Endothelial cell (in vitro differentiated cells): Measurements from ENCODE around the gene RPS27A. TPM values are rescaled to one million over a fixed set of nuclear protein-coding genes. Genes with fewer than 3 reads are reported as not detected.
A peak's percentile ranks its signal among the peaks of the same experiment; 100 is the strongest.
"Not testable (repeated sequence)": the region's sequence is repeated elsewhere in the genome, so short reads cannot be mapped to it uniquely, and the experiment has no call there.

ENCODE experiments used
- DNase-seq: peaks from one replicate; pipeline ENCODE4 v3.0.0; 2021; ENCODE audit warnings: low spot score
- H3K27ac Mint-ChIP-seq: one replicate; pipeline ENCODE4 v1.8.0; 2021; ENCODE audit warnings: mixed read lengths, inconsistent platforms; ENCODE audit not compliant: unreplicated experiment
- H3K27me3 Mint-ChIP-seq: one replicate; pipeline ENCODE4 v1.8.0; 2021; ENCODE audit warnings: mild to moderate bottlenecking, moderate library complexity, mixed read lengths, inconsistent platforms; ENCODE audit not compliant: unreplicated experiment
- H3K36me3 Mint-ChIP-seq: one replicate; pipeline ENCODE4 v1.8.0; 2021; ENCODE audit warnings: mild to moderate bottlenecking, low read depth, mixed read lengths, inconsistent platforms; ENCODE audit not compliant: unreplicated experiment
- H3K4me1 Mint-ChIP-seq: one replicate; pipeline ENCODE4 v1.8.0; 2021; ENCODE audit warnings: mild to moderate bottlenecking, mixed read lengths, inconsistent platforms; ENCODE audit not compliant: unreplicated experiment
- H3K4me3 Mint-ChIP-seq: one replicate; pipeline ENCODE4 v1.8.0; 2021; ENCODE audit warnings: mild to moderate bottlenecking, mixed read lengths, inconsistent platforms; ENCODE audit not compliant: unreplicated experiment
- H3K9me3 Mint-ChIP-seq: one replicate; pipeline ENCODE4 v1.8.0; 2021; ENCODE audit warnings: mixed read lengths, inconsistent platforms; ENCODE audit not compliant: unreplicated experiment
- CTCF ChIP-seq: fragments of 200-600 bp; sonication (generic); IDR thresholded peaks from one replicate; pipeline ENCODE4 v1.5.0; 2021; ENCODE audit warnings: antibody characterized with exemption; ENCODE audit not compliant: unreplicated experiment
- total RNA-seq: library from RNA; stranded (reverse); fragmentation: NEBNext Ultra II Directional; extraction: Animal tissue kit (Norgen Biotek cat#: 25700); gene quantifications from one replicate; pipeline ENCODE4 v1.2.1, GENCODE V29; 2021; ENCODE audit not compliant: unreplicated experiment

RPS27A gene
- total RNA-seq, 1 donor from 2014 or later, result 1,292 TPM

GRCh38 chr2:55233658-55233940 is 1.1 kb downstream of the RPS27A start:
- Mint-ChIP-seq H3K4me1 (peaks cover 34% of the 10 kb centered on the region), H3K9me3 (no peaks in the 10 kb centered on the region), H3K27ac (peak overlapping the region; percentile 99), H3K36me3 (peaks cover 21% of the 10 kb centered on the region), H3K4me3 (peak overlapping the region; percentile 97), H3K27me3 (peaks cover 12% of the 10 kb centered on the region)
- DNase-seq, result no peak
- no peak for TF ChIP-seq CTCF

GRCh38 chr2:55235724-55236538 is 3.4 kb downstream of the RPS27A start:
- Mint-ChIP-seq H3K4me1 (peaks cover 27% of the 10 kb centered on the region), H3K36me3 (peaks cover 12% of the 10 kb centered on the region)
- no peak for TF ChIP-seq CTCF

GRCh38 chr2:55236992-55237543 is 4.6 kb downstream of the RPS27A start:
- Mint-ChIP-seq H3K4me1 (peaks cover 18% of the 10 kb centered on the region), H3K9me3 (no peaks in the 10 kb centered on the region), H3K4me3 (no peak overlapping the region), H3K36me3 (peaks cover 12% of the 10 kb centered on the region), H3K27ac (no peak overlapping the region), H3K27me3 (peaks cover 8% of the 10 kb centered on the region)
- no peak for DNase-seq
- TF ChIP-seq CTCF, result no peak

More at GRCh38 chr2:55235724-55236538, 3.4 kb downstream of the RPS27A start:
- no peak overlapping the region for H3K4me3 Mint-ChIP-seq
- H3K27ac Mint-ChIP-seq, result no peak overlapping the region
- DNase-seq, result no peak
- H3K27me3 Mint-ChIP-seq, result peaks cover 10% of the 10 kb centered on the region
- no peaks in the 10 kb centered on the region for H3K9me3 Mint-ChIP-seq

GRCh38 chr2:55239656-55240222 is 7.3 kb downstream of the RPS27A start:
- DNase-seq, result no peak
- no peak for TF ChIP-seq CTCF
- Mint-ChIP-seq H3K9me3 (no peaks in the 10 kb centered on the region), H3K27ac (peak overlapping the region; percentile 52), H3K4me1 (peaks cover 5% of the 10 kb centered on the region), H3K36me3 (peaks cover 5% of the 10 kb centered on the region), H3K27me3 (no peaks in the 10 kb centered on the region), H3K4me3 (no peak overlapping the region)

- H3K27ac Mint-ChIP-seq, DNase-seq, H3K9me3 Mint-ChIP-seq, H3K36me3 Mint-ChIP-seq, H3K4me3 Mint-ChIP-seq, H3K27me3 Mint-ChIP-seq, H3K4me1 Mint-ChIP-seq: not testable (repeated sequence)
Measured at GRCh38 chr2:55241582-55241981, 9.1 kb downstream of the RPS27A start.
